ENCODE results near the gene KRT6B. TPM values are rescaled to one million over a fixed set of nuclear protein-coding genes. Genes with fewer than 3 reads are reported as not detected.

KRT6B gene
- total RNA-seq, 1 experiment from 2014 or later, result not detected

DNA sequence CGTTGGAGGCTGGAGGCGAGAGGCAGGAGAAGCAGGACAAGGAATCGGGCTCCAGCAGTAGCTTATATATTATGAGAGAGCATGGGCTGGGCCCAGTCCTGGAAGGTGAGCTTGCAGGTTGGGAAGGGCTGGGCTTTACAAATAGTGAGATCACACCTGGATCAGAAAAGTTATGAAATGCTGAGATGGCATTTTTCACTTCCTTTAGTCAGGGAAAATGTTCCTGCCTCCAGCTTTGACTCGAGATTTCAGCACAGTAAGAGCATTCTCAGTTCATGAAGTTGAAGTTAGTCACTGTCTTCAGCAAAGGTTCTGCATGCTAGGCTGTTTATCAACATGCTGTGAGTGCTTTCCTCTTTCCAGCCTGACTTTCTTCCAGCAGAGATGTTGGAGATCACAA is 21.8 kb upstream of the KRT6B start, which contains the start of gene KRT6C:
Gene KRT6C (minus strand): TSS at position 38 of the 400 bp plus-strand sequence. CDS start 68 bp downstream, outside the sequence.
- no peak for TF ChIP-seq CBX3 (IDR thresholded peaks at IDR 0.05; ENCODE audit: low read depth)
- TF ChIP-seq, protein P1, sequence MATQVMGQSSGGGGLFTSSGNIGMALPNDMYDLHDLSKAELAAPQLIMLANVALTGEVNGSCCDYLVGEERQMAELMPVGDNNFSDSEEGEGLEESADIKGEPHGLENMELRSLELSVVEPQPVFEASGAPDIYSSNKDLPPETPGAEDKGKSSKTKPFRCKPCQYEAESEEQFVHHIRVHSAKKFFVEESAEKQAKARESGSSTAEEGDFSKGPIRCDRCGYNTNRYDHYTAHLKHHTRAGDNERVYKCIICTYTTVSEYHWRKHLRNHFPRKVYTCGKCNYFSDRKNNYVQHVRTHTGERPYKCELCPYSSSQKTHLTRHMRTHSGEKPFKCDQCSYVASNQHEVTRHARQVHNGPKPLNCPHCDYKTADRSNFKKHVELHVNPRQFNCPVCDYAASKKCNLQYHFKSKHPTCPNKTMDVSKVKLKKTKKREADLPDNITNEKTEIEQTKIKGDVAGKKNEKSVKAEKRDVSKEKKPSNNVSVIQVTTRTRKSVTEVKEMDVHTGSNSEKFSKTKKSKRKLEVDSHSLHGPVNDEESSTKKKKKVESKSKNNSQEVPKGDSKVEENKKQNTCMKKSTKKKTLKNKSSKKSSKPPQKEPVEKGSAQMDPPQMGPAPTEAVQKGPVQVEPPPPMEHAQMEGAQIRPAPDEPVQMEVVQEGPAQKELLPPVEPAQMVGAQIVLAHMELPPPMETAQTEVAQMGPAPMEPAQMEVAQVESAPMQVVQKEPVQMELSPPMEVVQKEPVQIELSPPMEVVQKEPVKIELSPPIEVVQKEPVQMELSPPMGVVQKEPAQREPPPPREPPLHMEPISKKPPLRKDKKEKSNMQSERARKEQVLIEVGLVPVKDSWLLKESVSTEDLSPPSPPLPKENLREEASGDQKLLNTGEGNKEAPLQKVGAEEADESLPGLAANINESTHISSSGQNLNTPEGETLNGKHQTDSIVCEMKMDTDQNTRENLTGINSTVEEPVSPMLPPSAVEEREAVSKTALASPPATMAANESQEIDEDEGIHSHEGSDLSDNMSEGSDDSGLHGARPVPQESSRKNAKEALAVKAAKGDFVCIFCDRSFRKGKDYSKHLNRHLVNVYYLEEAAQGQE (IDR thresholded peaks at IDR 0.05; ENCODE audit: low read depth), result no peak
- no peak for TF ChIP-seq SIN3A (IDR thresholded peaks at IDR 0.05; ENCODE audit: low read depth)
- no peak for TF ChIP-seq EGR1 (IDR thresholded peaks at IDR 0.05; ENCODE audit: low read depth)
- TF ChIP-seq CEBPB (IDR thresholded peaks at IDR 0.05; ENCODE audit: low read depth), result no peak
- no peak for TF ChIP-seq ZNF274 (IDR thresholded peaks at IDR 0.05; ENCODE audit: low read depth, low read length)
- no peak for TF ChIP-seq POLR2A (IDR thresholded peaks at IDR 0.05; ENCODE audit: borderline replicate concordance, extremely low read depth, insufficient read depth, insufficient read length)
- Histone ChIP-seq H3K27me3 (ENCODE audit: insufficient read depth, low read length) (no peaks in the 10 kb centered on the region), H3K9me3 (ENCODE audit: control insufficient read depth in 1 of 2, insufficient read depth in 1 of 2, low read depth in 1 of 2, low read length in 2 of 2) (no peaks in the 10 kb centered on the region), H3K4me3 (replicated peaks in 1 of 2; ENCODE audit: low read depth in 1 of 2, low read length in 2 of 2) (no peak within 1 kb of the TSS), H3K9me2 (ENCODE audit: insufficient read depth) (no peaks in the 10 kb centered on the region), H2AFZ (ENCODE audit: low read depth, low read length, poor library complexity, severe bottlenecking) (no peak within 1 kb of the TSS), H3K27ac (ENCODE audit: low read depth, low read length) (no peak within 1 kb of the TSS), H3K36me3 (ENCODE audit: control insufficient read depth in 1 of 2, insufficient read depth in 2 of 2, low read length in 2 of 2) (no peaks in the 10 kb centered on the region), H3K4me2 (ENCODE audit: low read length) (no peak within 1 kb of the TSS), H3K9ac (ENCODE audit: low read length) (no peak within 1 kb of the TSS), H3K79me2 (ENCODE audit: insufficient read depth, low read length) (no peaks in the 10 kb centered on the region), H4K20me1 (ENCODE audit: insufficient read depth) (no peaks in the 10 kb centered on the region), H3K4me1 (ENCODE audit: control insufficient read depth in 1 of 2, insufficient read depth in 2 of 2, low read length in 2 of 2) (no peaks in the 10 kb centered on the region)
- DNase-seq (ENCODE audit: low read depth, low spot score) (no peak), ATAC-seq (no peak)
- ChIA-PET POLR2A (no interaction called here), CTCF (no interaction called here), RAD21 (ENCODE audit: low non-redundant PET in 1 of 2, low total read pairs in 2 of 2, uncharacterized antibody in 2 of 2, unreplicated experiment in 2 of 2) (no interaction called here)
- no TSS peak for BruUV-seq (replicated peaks)
- intact Hi-C loops (cut with micrococcal nuclease), result no loop called here

DNA sequence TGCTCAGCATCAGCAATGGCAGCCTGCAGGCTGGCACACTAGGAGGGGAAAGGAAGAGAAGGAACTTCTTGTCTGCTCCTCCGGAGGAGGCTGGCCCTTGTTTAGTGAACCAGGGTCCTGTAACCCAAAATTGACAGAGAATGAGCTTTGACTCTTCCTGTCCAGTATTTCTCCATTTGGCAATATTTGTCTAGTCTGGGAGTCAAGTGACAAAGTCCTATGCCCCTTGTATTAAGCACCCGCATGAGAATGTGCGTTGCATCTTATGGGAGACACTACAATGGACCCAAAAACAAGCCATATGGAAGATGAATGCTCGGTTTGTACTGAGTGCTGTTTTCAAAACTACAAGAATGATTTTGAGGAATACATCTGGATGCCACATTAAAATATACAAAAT is 17.9 kb upstream of the KRT6B start:
- no TSS peak for BruUV-seq (replicated peaks)
- ChIA-PET POLR2A (no interaction called here), RAD21 (ENCODE audit: low non-redundant PET in 1 of 2, low total read pairs in 2 of 2, uncharacterized antibody in 2 of 2, unreplicated experiment in 2 of 2) (no interaction called here), CTCF (no interaction called here)
- Histone ChIP-seq H3K9me3 (ENCODE audit: control insufficient read depth in 1 of 2, insufficient read depth in 1 of 2, low read depth in 1 of 2, low read length in 2 of 2) (no peaks in the 10 kb centered on the region), H3K9ac (ENCODE audit: low read length) (no peak overlapping the region), H2AFZ (ENCODE audit: low read depth, low read length, poor library complexity, severe bottlenecking) (no peak overlapping the region), H4K20me1 (ENCODE audit: insufficient read depth) (no peaks in the 10 kb centered on the region), H3K4me2 (ENCODE audit: low read length) (no peak overlapping the region), H3K4me1 (ENCODE audit: control insufficient read depth in 1 of 2, insufficient read depth in 2 of 2, low read length in 2 of 2) (no peaks in the 10 kb centered on the region), H3K27me3 (ENCODE audit: insufficient read depth, low read length) (no peaks in the 10 kb centered on the region), H3K27ac (ENCODE audit: low read depth, low read length) (no peak overlapping the region), H3K4me3 (replicated peaks in 1 of 2; ENCODE audit: low read depth in 1 of 2, low read length in 2 of 2) (no peak overlapping the region), H3K79me2 (ENCODE audit: insufficient read depth, low read length) (no peaks in the 10 kb centered on the region), H3K9me2 (ENCODE audit: insufficient read depth) (no peaks in the 10 kb centered on the region), H3K36me3 (ENCODE audit: control insufficient read depth in 1 of 2, insufficient read depth in 2 of 2, low read length in 2 of 2) (no peaks in the 10 kb centered on the region)
- intact Hi-C loops (cut with micrococcal nuclease), result no loop called here
- no peak for DNase-seq (ENCODE audit: low read depth, low spot score)
- no peak for ATAC-seq
- TF ChIP-seq FOSL1 (IDR thresholded peaks at IDR 0.05; ENCODE audit: low read depth) (no peak), SRF (IDR thresholded peaks at IDR 0.05; ENCODE audit: low read depth) (no peak), POLR2AphosphoS5 (IDR thresholded peaks at IDR 0.05; ENCODE audit: low read depth, low read length) (no peak), TCF7L2 (IDR thresholded peaks at IDR 0.05; ENCODE audit: borderline replicate concordance, extremely low read depth, insufficient read depth, insufficient read length) (no peak), ZFX (IDR thresholded peaks at IDR 0.05) (no peak), MAX (IDR thresholded peaks at IDR 0.05) (no peak)
- TF ChIP-seq, protein P1 (IDR thresholded peaks at IDR 0.05; ENCODE audit: low read depth), result no peak
